ENCODE data around the gene GSG1L.
"Not testable (repeated sequence)": the region's sequence is repeated elsewhere in the genome, so short reads cannot be mapped to it uniquely, and the experiment has no call there.

GSG1L gene

GRCh38 chr16:27890006-27890405, 173.5 kb downstream of the GSG1L start:
- no peak for FAIRE-seq

- FAIRE-seq: no peak
These were observed 179.9 kb downstream of the GSG1L start for GRCh38 chr16:27883576-27883975.

- FAIRE-seq: no peak
These were observed 183.2 kb downstream of the GSG1L start for GRCh38 chr16:27880287-27880686.

GRCh38 chr16:27879601-27880247, 183.8 kb downstream of the GSG1L start:
- FAIRE-seq: no peak

- not testable (repeated sequence) for FAIRE-seq
These were observed 190.9 kb downstream of the GSG1L start for GRCh38 chr16:27872627-27873026.

GRCh38 chr16:27870116-27870798, 193.3 kb downstream of the GSG1L start:
- no peak for FAIRE-seq

GRCh38 chr16:27869411-27869810, 194.1 kb downstream of the GSG1L start:
- no peak for FAIRE-seq

GRCh38 chr16:27868180-27868579, 195.3 kb downstream of the GSG1L start:
- FAIRE-seq: no peak

GRCh38 chr16:27867122-27868110, 196.1 kb downstream of the GSG1L start:
- FAIRE-seq: no peak

- FAIRE-seq: no peak
These were observed 200.1 kb downstream of the GSG1L start for GRCh38 chr16:27863377-27863776.

GRCh38 chr16:27862953-27863352, 200.6 kb downstream of the GSG1L start:
- no peak for FAIRE-seq

GRCh38 chr16:27860091-27860490, 203.4 kb downstream of the GSG1L start:
- no peak for FAIRE-seq

GRCh38 chr16:27859020-27859419, 204.5 kb downstream of the GSG1L start:
- FAIRE-seq: no peak

GRCh38 chr16:27853651-27854050, 209.9 kb downstream of the GSG1L start:
- FAIRE-seq: no peak

GRCh38 chr16:27853101-27853500, 210.4 kb downstream of the GSG1L start:
- FAIRE-seq: no peak

GRCh38 chr16:27852681-27853080, 210.8 kb downstream of the GSG1L start:
- no peak for FAIRE-seq

GRCh38 chr16:27852116-27852515, 211.4 kb downstream of the GSG1L start:
- no peak for FAIRE-seq

- no peak for FAIRE-seq
These were observed 211.9 kb downstream of the GSG1L start for GRCh38 chr16:27851586-27851985.

GRCh38 chr16:27849621-27850020, 213.9 kb downstream of the GSG1L start:
- no peak for FAIRE-seq

GRCh38 chr16:27847030-27847550, 216.4 kb downstream of the GSG1L start:
- FAIRE-seq: no peak

GRCh38 chr16:27844826-27845225, 218.7 kb downstream of the GSG1L start:
- FAIRE-seq: no peak

GRCh38 chr16:27843800-27844199, 219.7 kb downstream of the GSG1L start:
- no peak for FAIRE-seq

- no peak for FAIRE-seq
These were observed 221.6 kb downstream of the GSG1L start for GRCh38 chr16:27841911-27842310.
